OCI-LY7 (cell line): ENCODE results near the gene CRTC1. TPM values are rescaled to one million over a fixed set of nuclear protein-coding genes. Genes with fewer than 3 reads are reported as not detected.

Source experiments
- BruUV-seq: library from RNA; stranded (reverse); fragments of 400-500 nt; replicated peaks from 2 replicates; lab custom pipeline; 2021; lab: Mats Ljungman, UMichigan
- CTCF ChIA-PET: fragments of 300-600 bp; sonication (Branson Sonifier 250); formaldehyde crosslinking; loops from one replicate; lab custom pipeline; 2022; ENCODE audit warnings: antibody characterized with exemption; ENCODE audit not compliant: unreplicated experiment; lab: Charles Lee
- POLR2A ChIA-PET: fragments of 300-600 bp; sonication (Branson Sonifier 250); formaldehyde crosslinking; loops from one replicate; lab custom pipeline; 2022; ENCODE audit warnings: antibody characterized with exemption; lab: Charles Lee
- DNase-seq: peaks from one replicate; pipeline ENCODE4 v3.0.0-alpha.2; 2015; ENCODE audit warnings: low spot score
- H2AFZ ChIP-seq: fragments of 200-600 bp; sonication (generic), shearing (Covaris generic); 2 replicates; pipeline ENCODE4 v1.6.1; 2014; ENCODE audit warnings: mild to moderate bottlenecking, antibody characterized with exemption, low read length, moderate library complexity
- H3K27ac ChIP-seq: fragments of 200-600 bp; sonication (generic); 2 replicates; pipeline ENCODE4 v1.5.1; 2014; ENCODE audit warnings: mixed run types, low read depth, mild to moderate bottlenecking, moderate library complexity, low read length, inconsistent platforms; ENCODE audit not compliant: poor library complexity, severe bottlenecking
- H3K36me3 ChIP-seq: fragments of 200-600 bp; sonication (generic); 2 replicates; pipeline ENCODE4 v1.6.1; 2014; ENCODE audit warnings: mild to moderate bottlenecking, antibody characterized with exemption, low read length, moderate library complexity, mixed read lengths; ENCODE audit not compliant: insufficient read depth
- H3K4me1 ChIP-seq: fragments of 200-600 bp; sonication (generic); 2 replicates; pipeline ENCODE4 v1.5.1; 2014; ENCODE audit warnings: mild to moderate bottlenecking, low read length; ENCODE audit not compliant: insufficient read depth, poor library complexity, severe bottlenecking
- H3K4me2 ChIP-seq: fragments of 200-600 bp; sonication (generic); 2 replicates; pipeline ENCODE4 v1.6.1; 2014; ENCODE audit warnings: mild to moderate bottlenecking, low read length
- H3K4me3 ChIP-seq: fragments of 200-600 bp; sonication (generic); 2 replicates; pipeline ENCODE4 v1.5.1; 2014; ENCODE audit warnings: mild to moderate bottlenecking, low read depth, low read length; ENCODE audit not compliant: poor library complexity, severe bottlenecking
- H3K79me2 ChIP-seq: fragments of 200-600 bp; sonication (generic); 2 replicates; pipeline ENCODE4 v1.6.1; 2016; ENCODE audit warnings: low read depth, mild to moderate bottlenecking, low read length, moderate library complexity, mixed read lengths; ENCODE audit not compliant: insufficient read depth
- H3K9me2 ChIP-seq: fragments of 200-600 bp; sonication (generic); 2 replicates; pipeline ENCODE4 v1.6.1; 2016; ENCODE audit warnings: mild to moderate bottlenecking, low read length, mixed read lengths; ENCODE audit not compliant: insufficient read depth
- H3K9me3 ChIP-seq: fragments of 200-600 bp; sonication (generic); 2 replicates; pipeline ENCODE4 v1.6.1; 2014; ENCODE audit warnings: mild to moderate bottlenecking, mixed run types, low read length, mixed read lengths
- H4K20me1 ChIP-seq: fragments of 200-600 bp; sonication (generic); 2 replicates; pipeline ENCODE4 v1.6.1; 2014; ENCODE audit warnings: mild to moderate bottlenecking, antibody characterized with exemption, low read length, moderate library complexity, mixed read lengths; ENCODE audit not compliant: insufficient read depth
- CTCF ChIP-seq: fragments of 200-600 bp; sonication (generic); conservative IDR thresholded peaks from 2 replicates; pipeline ENCODE4 v1.5.1; 2014; ENCODE audit warnings: mild to moderate bottlenecking, antibody characterized with exemption, low read length, moderate library complexity, mixed read lengths
- EZH2phosphoT487 ChIP-seq: fragments of 200-600 bp; sonication (generic); IDR thresholded peaks from 2 replicates; pipeline ENCODE4 v1.6.1; 2018; ENCODE audit warnings: low read depth, borderline replicate concordance, mild to moderate bottlenecking, mixed run types, antibody characterized with exemption, low read length, moderate library complexity, mixed read lengths
- intact Hi-C: fragments of 100-400 bp; cut with micrococcal nuclease; formaldehyde crosslinking; loops from one replicate; pipeline ENCODE4 v1.10.0; 2022; ENCODE audit not compliant: unreplicated experiment
- total RNA-seq, 2 experiments: library from RNA; depleted of rRNA in 1 of 2; stranded (reverse); fragments of >200 nt in 1 of 2; shearing (Covaris generic) in 1 of 2; gene quantifications; 2 replicates each; pipeline ENCODE4 v1.2.3, GENCODE V29; 2014 to 2022

The CRTC1 gene
- total RNA-seq, 2 experiments from 2014 or later = 4.1 to 10.3 TPM

GRCh38 chr19:18662972-18663732 is 20.3 kb upstream of the CRTC1 start:
- H3K4me3 ChIP-seq = no peak overlapping the region
- H2AFZ ChIP-seq = no peak overlapping the region
- no peaks in the 10 kb centered on the region for H3K36me3 ChIP-seq
- ChIA-PET CTCF (interaction anchor here (0.6 kb wide), 1 partner anchor 69 kb away, joined by 10 read pairs; no protein-coding TSS in a partner anchor), POLR2A (no interaction called here)
- no peaks in the 10 kb centered on the region for H3K79me2 ChIP-seq
- DNase-seq = no peak
- intact Hi-C loops = no loop called here
- H4K20me1 ChIP-seq = no peaks in the 10 kb centered on the region
- TF ChIP-seq CTCF = no peak
- TF ChIP-seq EZH2phosphoT487 = no peak
- no peaks in the 10 kb centered on the region for H3K9me2 ChIP-seq
- no peaks in the 10 kb centered on the region for H3K9me3 ChIP-seq
- no peak overlapping the region for H3K27ac ChIP-seq
- H3K4me2 ChIP-seq = no peak overlapping the region
- peaks cover 8% of the 10 kb centered on the region for H3K4me1 ChIP-seq
- no TSS peak for BruUV-seq

- DNase-seq = no peak
- BruUV-seq = no TSS peak
- H4K20me1 ChIP-seq = no peaks in the 10 kb centered on the region
- no peak overlapping the region for H3K4me2 ChIP-seq
- H3K9me3 ChIP-seq = no peaks in the 10 kb centered on the region
- no peak overlapping the region for H2AFZ ChIP-seq
- TF ChIP-seq EZH2phosphoT487 (no peak), CTCF (no peak)
- H3K4me3 ChIP-seq = no peak overlapping the region
- no peak overlapping the region for H3K27ac ChIP-seq
- intact Hi-C loops = no loop called here
- ChIA-PET POLR2A (no interaction called here), CTCF (no interaction called here)
- peaks cover 8% of the 10 kb centered on the region for H3K4me1 ChIP-seq
- H3K9me2 ChIP-seq = no peaks in the 10 kb centered on the region
- no peaks in the 10 kb centered on the region for H3K36me3 ChIP-seq
- no peaks in the 10 kb centered on the region for H3K79me2 ChIP-seq
Measured at GRCh38 chr19:18663940-18664530, 19.4 kb upstream of the CRTC1 start.

- Histone ChIP-seq H3K4me2 (no peak overlapping the region), H3K4me1 (peaks cover 8% of the 10 kb centered on the region), H3K4me3 (no peak overlapping the region), H3K9me2 (no peaks in the 10 kb centered on the region), H3K27ac (no peak overlapping the region), H3K36me3 (no peaks in the 10 kb centered on the region), H3K9me3 (no peaks in the 10 kb centered on the region), H3K79me2 (no peaks in the 10 kb centered on the region), H2AFZ (no peak overlapping the region), H4K20me1 (no peaks in the 10 kb centered on the region)
- TF ChIP-seq EZH2phosphoT487 = no peak
- TF ChIP-seq CTCF = no peak
- ChIA-PET POLR2A (no interaction called here), CTCF (no interaction called here)
- DNase-seq = peak; percentile 38
- no TSS peak for BruUV-seq
- intact Hi-C loops = no loop called here
Measured at GRCh38 chr19:18665771-18666202, 17.7 kb upstream of the CRTC1 start.
